Dendritic cell treated with granulocyte-macrophage colony-stimulating factor and Interleukin-4, amounts not matched to agents 40 ng/mL and 50 ng/mL, for 4 days (primary cell): ENCODE results near the gene SLC35E2B.
A peak's percentile ranks its signal among the peaks of the same experiment; 100 is the strongest.
"Not testable (repeated sequence)": the region's sequence is repeated elsewhere in the genome, so short reads cannot be mapped to it uniquely, and the experiment has no call there.

Experiments
- H3K27ac Mint-ChIP-seq: one replicate; pipeline ENCODE4 v1.8.0; 2022; ENCODE audit warnings: mild to moderate bottlenecking, mixed read lengths
- H3K27me3 Mint-ChIP-seq: one replicate; pipeline ENCODE4 v1.8.0; 2022; ENCODE audit warnings: mild to moderate bottlenecking, mixed read lengths
- H3K36me3 Mint-ChIP-seq: one replicate; pipeline ENCODE4 v1.8.0; 2022; ENCODE audit warnings: low read depth, mixed read lengths
- H3K4me1 Mint-ChIP-seq: one replicate; pipeline ENCODE4 v1.8.0; 2022; ENCODE audit warnings: low read depth, mixed read lengths
- H3K4me3 Mint-ChIP-seq: one replicate; pipeline ENCODE4 v1.8.0; 2022; ENCODE audit warnings: mild to moderate bottlenecking, moderate library complexity, mixed read lengths
- H3K9me3 Mint-ChIP-seq: one replicate; pipeline ENCODE4 v1.8.0; 2022; ENCODE audit warnings: mixed read lengths
- intact Hi-C: fragments of 100-400 bp; cut with micrococcal nuclease; formaldehyde crosslinking; loops from one replicate; pipeline ENCODE4 v1.15.0; 2022

Gene SLC35E2B

GRCh38 chr1:1692324-1692713 is 276 bp downstream of the SLC35E2B start:
- H3K9me3 Mint-ChIP-seq, intact Hi-C loops, H3K27me3 Mint-ChIP-seq: not testable (repeated sequence)
- peaks cover 14% of the 10 kb centered on the region for H3K4me1 Mint-ChIP-seq
- peaks cover 24% of the 10 kb centered on the region for H3K36me3 Mint-ChIP-seq
- H3K4me3 Mint-ChIP-seq = peak overlapping the region; percentile 79
- peak overlapping the region; percentile 89 for H3K27ac Mint-ChIP-seq

GRCh38 chr1:1691443-1691842 is 1.2 kb downstream of the SLC35E2B start:
- Mint-ChIP-seq H3K36me3 (peaks cover 24% of the 10 kb centered on the region), H3K4me1 (peaks cover 23% of the 10 kb centered on the region)
- H3K4me3 Mint-ChIP-seq, H3K27ac Mint-ChIP-seq, H3K27me3 Mint-ChIP-seq, intact Hi-C loops, H3K9me3 Mint-ChIP-seq: not testable (repeated sequence)

GRCh38 chr1:1689526-1689925 is 3.1 kb downstream of the SLC35E2B start:
- H3K9me3 Mint-ChIP-seq, H3K27ac Mint-ChIP-seq, intact Hi-C loops, H3K27me3 Mint-ChIP-seq, H3K4me3 Mint-ChIP-seq: not testable (repeated sequence)
- Mint-ChIP-seq H3K4me1 (peaks cover 32% of the 10 kb centered on the region), H3K36me3 (peaks cover 35% of the 10 kb centered on the region)

DNA sequence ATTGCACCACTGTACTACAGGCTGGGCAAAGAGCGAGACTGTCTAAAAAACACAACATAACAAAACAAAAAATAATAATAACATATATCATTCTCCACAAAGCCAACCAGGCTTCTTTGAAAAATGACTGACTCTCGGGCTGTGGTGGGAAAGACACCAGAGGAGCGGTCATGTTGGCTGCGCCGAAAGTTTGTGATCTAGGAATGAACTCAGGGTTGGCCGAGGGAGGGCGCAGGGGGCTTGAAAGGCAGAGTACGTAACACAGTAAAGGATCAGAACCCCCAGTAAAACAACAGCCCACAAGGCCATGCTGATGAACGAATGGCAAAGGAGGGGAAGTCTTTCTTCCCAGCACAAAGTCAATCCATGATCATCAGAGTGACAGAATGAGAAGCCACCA is 4.7 kb downstream of the SLC35E2B start:
- peaks cover 27% of the 10 kb centered on the region for H3K4me1 Mint-ChIP-seq
- peaks cover 52% of the 10 kb centered on the region for H3K36me3 Mint-ChIP-seq
- H3K27me3 Mint-ChIP-seq = no peaks in the 10 kb centered on the region
- H3K27ac Mint-ChIP-seq = no peak overlapping the region
- H3K4me3 Mint-ChIP-seq = no peak overlapping the region
- H3K9me3 Mint-ChIP-seq = no peaks in the 10 kb centered on the region
- intact Hi-C loops = no loop called here

DNA sequence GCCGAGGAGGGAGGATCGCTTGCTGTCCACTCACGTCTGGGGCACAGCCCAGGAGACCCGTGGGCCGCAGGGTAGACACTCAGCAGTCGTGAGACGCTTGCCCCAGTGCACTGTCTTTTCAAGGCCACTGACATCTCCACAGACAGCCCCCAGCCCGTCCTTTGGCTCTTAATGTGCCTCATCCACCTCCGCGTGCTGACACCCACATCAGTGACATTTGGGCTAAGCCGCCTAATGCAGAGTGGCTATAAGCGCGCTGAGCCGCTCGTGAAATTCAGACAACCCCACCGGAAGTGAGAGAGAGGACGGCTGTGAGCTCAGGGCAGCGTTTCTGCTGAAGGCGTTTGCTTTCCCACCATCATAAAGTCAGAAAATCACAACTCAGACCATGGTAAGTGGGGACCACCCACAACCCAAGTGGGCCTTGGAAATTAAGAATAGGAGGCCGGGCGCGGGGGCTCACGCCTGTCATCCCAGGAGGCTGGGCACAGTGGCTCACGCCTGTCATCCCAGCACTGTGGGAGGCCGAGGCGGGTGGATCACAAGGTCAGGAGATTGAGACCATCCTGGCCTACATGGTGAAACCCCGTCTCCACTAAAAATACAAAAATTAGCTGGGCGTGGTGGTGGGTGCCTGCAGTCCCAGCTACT is 8.4 kb downstream of the SLC35E2B start:
- Mint-ChIP-seq H3K36me3 (peaks cover 66% of the 10 kb centered on the region), H3K27ac (no peak overlapping the region), H3K9me3 (no peaks in the 10 kb centered on the region), H3K4me1 (peaks cover 30% of the 10 kb centered on the region), H3K27me3 (no peaks in the 10 kb centered on the region), H3K4me3 (no peak overlapping the region)
- intact Hi-C loops = no loop called here

- intact Hi-C loops = no loop called here
- peaks cover 38% of the 10 kb centered on the region for H3K4me1 Mint-ChIP-seq
- peaks cover 69% of the 10 kb centered on the region for H3K36me3 Mint-ChIP-seq
- H3K27me3 Mint-ChIP-seq = no peaks in the 10 kb centered on the region
- no peaks in the 10 kb centered on the region for H3K9me3 Mint-ChIP-seq
- no peak overlapping the region for H3K27ac Mint-ChIP-seq
- H3K4me3 Mint-ChIP-seq = no peak overlapping the region
Measured at GRCh38 chr1:1683104-1683905, 9.3 kb downstream of the SLC35E2B start.

DNA sequence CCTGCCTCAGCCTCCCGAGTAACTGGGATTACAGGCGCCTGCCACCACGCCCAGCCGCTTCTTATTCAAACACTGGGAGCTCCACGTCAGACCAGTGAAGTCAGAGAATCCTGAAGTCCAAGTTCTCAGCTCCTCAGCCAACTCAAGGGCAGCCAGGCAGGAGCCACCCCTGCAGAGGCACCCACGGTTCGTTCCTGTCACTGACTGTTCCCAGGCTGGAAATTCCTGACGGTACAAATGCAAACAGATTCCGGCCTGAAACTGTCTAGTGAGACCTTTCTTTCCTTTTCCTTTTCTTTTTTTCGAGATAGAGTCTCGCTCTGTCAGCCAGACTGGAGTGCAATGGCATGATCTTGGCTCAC is 11.7 kb downstream of the SLC35E2B start:
- Mint-ChIP-seq H3K27ac (no peak overlapping the region), H3K36me3 (peaks cover 75% of the 10 kb centered on the region), H3K4me1 (peaks cover 25% of the 10 kb centered on the region), H3K9me3 (no peaks in the 10 kb centered on the region), H3K4me3 (no peak overlapping the region), H3K27me3 (no peaks in the 10 kb centered on the region)
- intact Hi-C loops = no loop called here

DNA sequence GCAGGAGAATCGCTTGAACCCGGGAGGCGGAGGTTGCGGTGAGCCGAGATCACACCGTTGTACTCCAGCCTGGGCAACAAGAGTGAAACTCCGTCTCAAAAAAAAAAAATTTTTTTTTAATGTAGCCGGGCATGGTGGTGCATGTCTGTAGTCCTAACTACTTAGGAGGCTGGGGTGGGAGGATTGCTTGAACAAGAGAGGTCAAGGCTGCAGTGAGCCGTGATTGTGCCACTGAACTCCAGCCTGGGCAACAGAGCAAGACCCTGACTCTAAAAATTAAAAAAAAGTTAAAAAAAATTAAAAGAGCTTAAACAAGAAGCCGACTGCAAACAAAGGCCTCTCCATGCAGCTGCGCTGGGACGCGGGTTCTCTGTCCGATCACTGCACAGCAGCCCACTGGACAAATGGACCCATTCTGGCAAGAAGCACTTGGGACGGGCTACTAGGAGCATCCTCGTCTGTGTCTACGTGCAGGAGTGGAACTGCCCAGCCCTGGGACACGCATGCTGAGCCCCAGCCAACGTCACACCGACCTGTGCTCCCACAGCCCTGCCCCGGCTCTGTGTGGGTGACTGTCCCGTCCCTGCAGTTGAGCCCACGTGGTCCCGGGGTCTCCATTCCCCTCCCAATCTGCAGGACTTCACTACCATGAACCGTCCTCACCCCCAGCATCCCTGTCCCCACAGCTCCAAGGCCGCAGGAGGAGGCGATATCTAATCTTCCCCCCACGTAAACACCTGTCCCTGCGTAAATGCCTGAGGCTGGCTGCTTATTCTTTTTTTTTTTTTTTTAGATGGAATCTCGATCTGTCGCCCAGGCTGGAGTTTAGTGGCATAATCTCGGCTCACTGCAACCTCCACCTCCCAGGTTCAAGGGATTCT is 12.3 kb downstream of the SLC35E2B start:
- intact Hi-C loops = no loop called here
- Mint-ChIP-seq H3K36me3 (peaks cover 71% of the 10 kb centered on the region), H3K27me3 (no peaks in the 10 kb centered on the region), H3K9me3 (no peaks in the 10 kb centered on the region), H3K4me3 (no peak overlapping the region), H3K4me1 (peaks cover 20% of the 10 kb centered on the region), H3K27ac (no peak overlapping the region)

GRCh38 chr1:1678581-1679380 is 13.8 kb downstream of the SLC35E2B start:
- Mint-ChIP-seq H3K9me3 (no peaks in the 10 kb centered on the region), H3K27me3 (no peaks in the 10 kb centered on the region), H3K27ac (peak overlapping the region; percentile 37), H3K4me1 (peaks cover 19% of the 10 kb centered on the region), H3K36me3 (peaks cover 66% of the 10 kb centered on the region), H3K4me3 (no peak overlapping the region)
- intact Hi-C loops = no loop called here

GRCh38 chr1:1677718-1678580 is 14.6 kb downstream of the SLC35E2B start:
- H3K27ac Mint-ChIP-seq = no peak overlapping the region
- H3K4me1 Mint-ChIP-seq = peaks cover 19% of the 10 kb centered on the region
- no peak overlapping the region for H3K4me3 Mint-ChIP-seq
- H3K36me3 Mint-ChIP-seq = peaks cover 66% of the 10 kb centered on the region
- no peaks in the 10 kb centered on the region for H3K9me3 Mint-ChIP-seq
- H3K27me3 Mint-ChIP-seq = no peaks in the 10 kb centered on the region
- intact Hi-C loops = no loop called here

DNA sequence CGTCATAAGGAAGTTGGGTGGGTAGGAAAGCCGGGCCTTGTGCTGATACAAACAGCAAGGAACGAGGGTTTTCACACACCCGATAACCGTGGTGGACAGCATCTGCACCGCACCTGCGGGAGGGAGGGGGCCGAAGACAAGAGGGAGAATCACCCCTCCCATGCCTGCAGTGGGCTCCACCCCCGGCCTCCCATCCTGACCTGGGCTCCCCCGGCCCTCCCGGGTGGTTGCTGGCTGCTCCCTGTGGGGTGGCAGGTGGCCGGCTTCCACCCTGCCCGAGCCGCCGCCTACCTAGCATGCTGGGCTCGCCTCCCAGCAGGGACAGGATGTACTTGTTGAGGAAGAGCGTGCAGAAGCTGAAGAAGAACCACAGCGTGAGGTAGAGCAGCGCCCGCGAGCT is 16.5 kb downstream of the SLC35E2B start:
- Mint-ChIP-seq H3K36me3 (peaks cover 70% of the 10 kb centered on the region), H3K4me1 (peaks cover 19% of the 10 kb centered on the region)
- H3K27me3 Mint-ChIP-seq, intact Hi-C loops, H3K27ac Mint-ChIP-seq, H3K9me3 Mint-ChIP-seq, H3K4me3 Mint-ChIP-seq: not testable (repeated sequence)

DNA sequence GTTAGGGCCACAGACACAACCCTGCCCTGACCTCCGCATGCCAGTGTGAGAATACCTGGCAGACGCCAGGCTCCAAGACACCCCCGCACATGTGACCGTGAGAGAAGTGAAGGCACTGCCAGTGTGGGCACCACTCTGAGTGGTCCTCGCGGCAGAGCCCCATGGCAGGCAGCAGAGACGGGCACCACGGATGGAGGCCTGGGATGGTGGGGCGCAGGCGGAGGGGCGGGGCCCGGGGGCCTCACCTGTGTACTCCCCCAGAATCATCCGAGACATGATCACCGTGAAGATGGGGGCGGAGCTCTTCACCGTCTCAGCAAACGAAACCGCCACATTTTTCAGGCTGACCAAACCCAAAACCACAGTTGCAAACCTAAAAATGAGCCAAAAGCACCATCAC is 17.4 kb downstream of the SLC35E2B start:
- peaks cover 72% of the 10 kb centered on the region for H3K36me3 Mint-ChIP-seq
- H3K4me3 Mint-ChIP-seq, H3K27ac Mint-ChIP-seq, intact Hi-C loops, H3K9me3 Mint-ChIP-seq, H3K27me3 Mint-ChIP-seq: not testable (repeated sequence)
- H3K4me1 Mint-ChIP-seq = peaks cover 19% of the 10 kb centered on the region

DNA sequence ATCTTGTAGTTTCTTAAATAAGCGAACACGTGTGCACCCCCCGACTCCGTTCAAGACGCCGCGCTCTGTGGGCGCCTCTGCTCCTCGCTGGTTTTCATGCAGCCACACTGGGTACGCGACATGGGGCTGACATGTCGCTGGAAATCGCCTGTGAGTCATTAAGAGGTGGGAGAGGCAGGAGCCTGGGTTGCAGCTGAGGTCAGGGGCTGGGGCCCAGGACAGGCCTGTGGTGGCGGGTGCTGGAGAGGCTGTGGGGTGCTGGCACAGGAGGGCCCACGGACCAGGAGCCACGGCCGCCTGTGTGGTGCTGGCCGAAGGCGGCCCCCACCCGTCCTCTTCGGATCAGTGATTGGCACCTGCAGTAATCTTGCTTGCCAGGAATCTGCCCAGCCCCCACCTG is 17.8 kb downstream of the SLC35E2B start:
- Mint-ChIP-seq H3K27ac (peak overlapping the region; percentile 41), H3K4me1 (peaks cover 19% of the 10 kb centered on the region), H3K36me3 (peaks cover 76% of the 10 kb centered on the region)
- H3K27me3 Mint-ChIP-seq, H3K9me3 Mint-ChIP-seq, H3K4me3 Mint-ChIP-seq, intact Hi-C loops: not testable (repeated sequence)
